GM04503 (cell line): ENCODE data around the gene MAB21L1.

Experiments
- DNase-seq: peaks from one replicate; pipeline ENCODE4 v3.0.0-alpha.2; 2012; ENCODE audit warnings: low read depth

MAB21L1 gene

DNA sequence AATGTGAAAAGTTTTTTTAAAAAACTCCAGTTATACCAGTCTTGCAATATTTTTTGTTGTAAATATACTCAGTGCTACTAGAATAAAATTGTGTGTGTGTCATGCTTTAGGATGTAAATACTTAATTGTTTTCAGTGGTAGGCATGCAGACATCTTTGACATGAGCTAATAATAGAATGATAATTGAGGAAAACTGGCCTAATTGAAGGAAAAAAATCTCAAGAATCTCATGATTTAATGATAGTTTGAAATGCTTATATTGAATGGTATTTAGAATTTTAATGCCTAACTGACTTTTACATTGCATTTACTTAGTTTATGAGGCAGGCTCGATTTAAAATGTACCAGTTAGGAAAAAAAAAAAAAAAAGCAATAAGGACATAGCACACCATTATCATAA is 3.2 kb upstream of the MAB21L1 start:
- no peak for DNase-seq

DNA sequence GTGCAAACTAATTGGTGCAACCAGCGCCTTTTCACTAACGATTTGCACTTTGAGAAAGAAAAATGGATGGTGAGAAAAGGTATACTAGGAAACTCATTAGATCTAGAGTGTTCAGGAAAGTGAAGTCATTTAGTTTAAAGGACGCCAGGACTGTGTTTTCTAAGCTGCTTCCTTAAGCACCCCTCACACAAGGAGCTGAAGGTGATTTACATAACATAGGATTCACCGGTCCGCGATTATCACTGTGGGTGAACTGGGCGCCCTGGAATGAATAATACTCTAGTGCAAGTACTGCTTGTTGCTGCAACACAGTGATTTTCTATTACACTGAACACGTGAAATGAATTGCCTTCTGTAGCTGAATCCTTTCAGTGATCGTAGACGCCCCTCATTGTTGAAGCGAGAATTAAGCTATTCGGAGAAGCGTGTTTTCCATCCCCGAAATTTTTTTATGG is 2.6 kb upstream of the MAB21L1 start:
- DNase-seq = no peak

GRCh38 chr13:35478271-35479037 is 2.0 kb upstream of the MAB21L1 start:
- DNase-seq = no peak

DNA sequence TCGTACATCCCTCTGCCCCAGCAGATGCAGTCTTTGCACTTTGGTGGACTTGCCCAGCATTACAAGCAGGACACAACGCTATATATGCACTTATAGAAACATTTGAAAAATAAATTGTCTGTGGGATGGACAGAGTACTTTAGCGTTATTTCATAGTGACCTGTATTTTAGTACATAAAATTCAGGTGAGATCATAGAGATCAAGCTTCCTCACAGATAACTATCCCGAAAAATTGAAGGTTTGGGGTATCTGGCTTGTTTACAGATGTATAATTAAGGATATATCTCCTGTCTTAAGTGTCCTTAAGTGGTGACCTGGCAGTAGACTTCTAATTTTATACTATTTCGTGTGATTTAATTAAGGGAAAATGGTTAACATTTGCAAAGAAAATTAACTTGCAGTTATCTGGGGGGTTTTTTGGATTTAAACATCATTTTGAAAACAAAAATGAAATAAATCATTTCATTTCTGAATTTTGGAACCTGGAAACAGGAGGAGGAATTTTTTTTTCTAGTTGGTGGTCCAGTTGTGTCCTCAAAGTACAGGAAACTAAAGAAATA is 977 bp upstream of the MAB21L1 start:
- DNase-seq = no peak

DNA sequence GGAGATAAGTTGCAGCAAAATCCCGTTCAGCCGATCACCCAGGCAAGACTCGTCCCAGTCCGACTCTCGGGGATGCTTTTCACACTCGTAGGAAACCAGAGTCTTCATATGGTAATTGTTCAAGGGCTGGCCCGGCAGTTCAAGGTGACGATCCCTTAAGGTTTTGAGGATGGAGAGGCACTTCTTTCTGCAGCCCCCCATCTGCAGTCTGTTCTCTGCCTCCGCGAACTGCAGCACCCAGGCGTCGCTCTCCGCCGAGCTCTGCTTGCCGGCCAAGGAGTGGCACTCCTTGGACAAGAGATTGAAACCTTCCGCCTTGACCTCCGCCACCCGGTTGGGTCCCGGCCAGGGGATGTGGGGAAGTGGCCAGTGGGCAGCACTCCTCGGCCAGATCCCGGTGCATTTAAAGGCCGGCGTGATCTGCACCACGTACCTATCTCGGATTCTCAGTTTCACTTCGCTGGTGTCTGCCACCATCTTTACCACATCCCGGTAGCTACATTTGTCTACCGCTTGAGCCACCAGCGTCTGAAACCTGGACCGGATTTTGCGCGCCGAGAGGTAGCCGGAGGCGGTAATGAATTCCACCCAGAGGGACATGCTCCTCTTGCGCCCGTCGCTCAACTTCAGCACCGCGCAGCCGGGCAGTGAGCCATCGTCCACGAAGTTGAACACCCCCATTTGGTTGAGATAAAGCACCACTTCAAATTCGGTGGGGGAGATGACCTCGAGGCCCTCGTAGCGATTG is 1.1 kb downstream of the MAB21L1 start:
- no peak for DNase-seq

DNA sequence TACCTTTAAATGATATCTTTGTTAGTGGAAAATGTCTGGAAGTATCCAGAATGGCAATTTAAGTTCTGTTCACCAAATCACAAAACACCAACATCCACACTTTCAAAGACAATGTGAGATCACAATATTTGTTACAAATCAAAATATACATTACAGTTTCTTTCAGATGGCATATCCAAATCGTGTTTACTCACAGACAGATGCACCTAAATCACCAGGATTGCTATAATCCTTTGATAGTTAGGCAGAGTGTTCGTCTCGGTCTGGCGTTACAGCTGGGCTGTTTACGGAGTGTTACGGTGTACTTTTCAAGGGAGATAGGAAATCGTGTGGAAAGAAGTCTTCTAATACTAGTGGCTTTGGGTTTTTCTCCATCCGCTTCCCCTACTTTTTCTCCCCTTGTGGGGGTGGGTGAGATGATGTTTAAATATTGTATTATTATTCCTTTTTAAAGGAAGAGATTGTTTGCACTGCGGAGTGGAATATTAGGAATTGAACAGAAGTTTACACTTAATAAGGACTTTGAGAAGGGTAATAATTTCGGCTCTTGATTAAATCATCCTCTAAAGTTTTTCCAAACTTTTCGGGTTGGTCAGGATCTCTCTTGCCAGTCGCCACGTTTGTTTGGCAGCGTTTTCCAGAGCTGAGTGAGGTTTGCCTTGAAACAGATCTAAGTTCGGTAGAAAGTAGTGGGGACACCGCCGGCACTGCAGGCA is 1.8 kb downstream of the MAB21L1 start:
- no peak for DNase-seq

GRCh38 chr13:35473802-35474201 is 2.7 kb downstream of the MAB21L1 start:
- no peak for DNase-seq

DNA sequence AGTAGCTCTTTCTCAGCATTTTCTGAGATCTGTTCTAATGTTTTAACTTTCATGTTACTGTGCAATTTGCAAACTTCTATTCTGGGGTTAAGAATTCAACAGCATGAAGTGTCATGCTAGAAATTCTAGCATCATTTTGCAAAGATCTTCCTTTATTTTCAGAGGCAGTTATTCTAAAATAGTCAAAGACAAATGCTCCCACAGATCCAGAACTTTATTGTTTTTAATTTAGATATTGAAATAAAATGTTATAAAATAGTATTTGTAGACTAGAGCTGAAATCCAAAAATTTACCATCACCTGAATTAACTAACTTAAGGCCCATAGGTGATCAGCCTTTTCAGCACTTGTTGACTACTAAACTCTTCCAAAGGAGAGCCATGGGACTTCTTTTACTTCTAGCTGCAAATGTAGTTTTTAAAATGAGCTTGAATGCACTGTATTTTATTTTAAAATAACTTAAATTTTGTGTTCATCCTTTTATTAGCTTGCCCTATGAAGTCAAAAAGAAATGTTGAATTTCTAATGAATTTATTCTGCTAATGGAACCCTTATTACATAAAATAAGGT is 3.2 kb downstream of the MAB21L1 start:
- DNase-seq = no peak

- DNase-seq = no peak
These were observed 4.1 kb downstream of the MAB21L1 start for GRCh38 chr13:35472323-35472881.

GRCh38 chr13:35471706-35472322 is 4.7 kb downstream of the MAB21L1 start:
- DNase-seq = no peak

DNA sequence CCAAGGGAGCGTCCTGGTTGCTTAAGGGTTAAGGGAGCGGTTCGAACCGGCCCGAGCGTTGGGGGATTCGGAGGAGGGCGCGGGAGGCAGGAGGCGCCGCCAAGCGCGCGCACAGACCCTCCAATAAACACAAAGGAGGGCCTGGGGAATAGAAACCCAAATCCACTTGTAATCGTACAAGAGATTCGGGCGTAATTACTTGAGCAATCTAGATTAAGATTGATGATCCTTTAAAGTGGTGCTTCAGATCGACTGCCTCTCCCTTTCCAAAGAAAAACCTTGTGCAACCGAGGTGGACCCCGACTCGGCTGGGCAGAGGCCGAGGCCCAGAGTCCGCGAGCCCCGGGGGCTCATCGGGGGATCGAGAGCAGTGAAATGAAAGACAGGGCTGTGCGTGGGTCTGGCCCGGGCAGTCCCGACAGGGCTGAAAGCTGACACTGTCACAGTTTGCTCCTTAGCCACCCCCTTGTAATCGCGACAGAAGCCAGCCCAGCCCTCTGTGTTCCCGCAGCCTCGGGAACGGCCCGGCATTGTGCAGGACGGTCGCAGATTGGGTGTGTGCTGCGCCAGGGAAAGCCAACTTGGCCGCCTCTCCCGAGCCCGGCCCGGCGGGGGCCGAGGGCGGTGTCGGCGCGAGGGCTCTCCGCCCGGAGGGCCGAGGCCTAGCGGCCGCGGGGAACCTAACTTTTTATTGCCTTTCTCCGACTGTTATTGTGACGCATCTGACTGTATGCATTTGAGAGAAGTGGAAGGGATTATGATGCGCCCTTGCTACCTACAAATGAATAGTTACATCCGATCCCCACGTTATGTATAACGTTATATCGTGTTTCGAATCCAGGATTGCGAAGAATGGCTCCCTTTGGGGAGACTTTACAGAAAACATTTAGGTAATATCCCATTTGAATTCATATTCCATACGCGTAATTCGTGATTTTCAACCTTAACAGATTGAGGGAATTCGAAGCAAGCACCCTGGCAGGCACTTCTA is 5.5 kb downstream of the MAB21L1 start:
- DNase-seq = no peak

- DNase-seq = no peak
These were observed 6.5 kb downstream of the MAB21L1 start for GRCh38 chr13:35469806-35470525.

- DNase-seq = no peak
These were observed 8.3 kb downstream of the MAB21L1 start for GRCh38 chr13:35468195-35468594.

DNA sequence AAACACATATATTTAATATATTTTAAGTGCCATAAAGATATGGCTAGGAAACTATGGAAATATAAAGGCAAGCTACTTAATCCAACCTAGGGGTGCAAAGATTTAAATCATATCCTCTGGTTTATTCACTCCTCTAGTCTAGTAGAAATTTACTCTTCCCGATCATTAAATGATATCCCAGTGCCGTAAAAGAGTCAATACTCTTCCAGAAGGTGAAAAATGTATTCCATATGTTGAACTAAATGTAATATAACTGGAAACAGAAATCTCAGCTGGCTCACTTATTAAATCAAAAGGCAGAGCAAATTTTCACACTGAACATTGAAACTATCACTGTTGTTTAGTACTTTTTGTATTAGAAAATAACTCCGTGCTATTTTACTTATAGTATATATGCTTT is 11.1 kb downstream of the MAB21L1 start:
- DNase-seq = no peak

GRCh38 chr13:35460061-35460460 is 16.4 kb downstream of the MAB21L1 start:
- no peak for DNase-seq

- no peak for DNase-seq
These were observed 19.2 kb downstream of the MAB21L1 start for GRCh38 chr13:35457258-35457657.

DNA sequence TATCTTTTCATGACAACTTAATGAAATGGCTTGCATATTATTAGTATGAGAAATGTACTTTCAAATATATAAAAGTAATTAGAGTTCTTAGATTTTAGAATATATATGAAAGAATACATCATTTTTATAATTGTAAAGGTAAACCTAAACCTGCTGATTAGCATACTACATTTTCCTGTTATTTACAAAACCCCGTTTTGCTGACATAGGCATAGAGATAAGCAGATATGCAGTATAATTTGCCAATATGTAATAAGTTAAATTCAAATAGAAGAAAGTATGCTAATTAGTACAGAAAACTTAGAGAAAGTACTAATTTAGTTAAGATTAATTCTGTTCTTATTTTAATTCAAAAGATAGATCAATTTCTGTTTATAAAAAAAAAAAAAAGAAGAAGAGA is 21.5 kb downstream of the MAB21L1 start:
- no peak for DNase-seq

- no peak for DNase-seq
These were observed 26.7 kb downstream of the MAB21L1 start for GRCh38 chr13:35449821-35450220.

DNA sequence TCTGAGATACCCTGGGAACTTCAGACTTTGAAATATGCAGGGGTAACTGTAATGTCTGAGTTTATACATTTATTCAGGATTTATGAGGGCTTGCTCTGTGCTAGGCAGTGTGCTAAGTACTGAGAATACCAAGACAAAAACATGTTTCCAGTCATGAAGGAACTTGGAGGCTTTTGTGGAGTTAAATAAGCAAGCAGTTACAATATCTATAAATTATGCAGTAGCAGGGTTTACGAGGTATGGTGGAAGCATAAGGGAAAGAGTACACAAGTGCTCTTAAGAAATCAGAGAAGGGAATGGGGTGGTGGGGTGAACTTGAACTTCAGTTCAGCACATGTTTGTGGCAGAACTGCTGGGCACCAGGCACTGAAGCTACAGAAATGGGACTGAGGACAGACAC is 28.0 kb downstream of the MAB21L1 start:
- no peak for DNase-seq
